HG03025 (cell line): ENCODE data around the gene SNAPC4.
"Not testable (repeated sequence)": the region's sequence is repeated elsewhere in the genome, so short reads cannot be mapped to it uniquely, and the experiment has no call there.

ENCODE experiments used
- ATAC-seq: cut with Tn5 transposase; IDR thresholded peaks from one replicate; pipeline ENCODE4 v1.9.1; 2021; ENCODE audit warnings: mild to moderate bottlenecking, moderate library complexity; ENCODE audit not compliant: unreplicated experiment, low FRiP score

SNAPC4 gene

GRCh38 chr9:136434580-136435169 is 34.7 kb upstream of the SNAPC4 start:
- no peak for ATAC-seq

- ATAC-seq = no peak
These were observed 34.0 kb upstream of the SNAPC4 start for GRCh38 chr9:136433849-136434579.

GRCh38 chr9:136433043-136433715 is 33.2 kb upstream of the SNAPC4 start:
- no peak for ATAC-seq

- ATAC-seq = no peak
These were observed 32.6 kb upstream of the SNAPC4 start for GRCh38 chr9:136432591-136432990.

- no peak for ATAC-seq
These were observed 31.9 kb upstream of the SNAPC4 start for GRCh38 chr9:136431782-136432350.

GRCh38 chr9:136430588-136431234 is 30.7 kb upstream of the SNAPC4 start:
- no peak for ATAC-seq

GRCh38 chr9:136429683-136430491 is 29.9 kb upstream of the SNAPC4 start:
- no peak for ATAC-seq

- ATAC-seq = no peak
These were observed 29.2 kb upstream of the SNAPC4 start for GRCh38 chr9:136429075-136429628.

GRCh38 chr9:136426787-136427186 is 26.8 kb upstream of the SNAPC4 start:
- ATAC-seq = no peak

- not testable (repeated sequence) for ATAC-seq
These were observed 25.4 kb upstream of the SNAPC4 start for GRCh38 chr9:136425367-136425766.

- no peak for ATAC-seq
These were observed 24.9 kb upstream of the SNAPC4 start for GRCh38 chr9:136424750-136425362.

GRCh38 chr9:136423432-136424146 is 23.6 kb upstream of the SNAPC4 start:
- ATAC-seq = no peak

- no peak for ATAC-seq
These were observed 22.9 kb upstream of the SNAPC4 start for GRCh38 chr9:136422876-136423275.

- no peak for ATAC-seq
These were observed 21.8 kb upstream of the SNAPC4 start for GRCh38 chr9:136421791-136422190.

- ATAC-seq = no peak
These were observed 19.1 kb upstream of the SNAPC4 start for GRCh38 chr9:136419092-136419420.

- ATAC-seq = no peak
These were observed 18.5 kb upstream of the SNAPC4 start for GRCh38 chr9:136418182-136419091.

- no peak for ATAC-seq
These were observed 16.9 kb upstream of the SNAPC4 start for GRCh38 chr9:136416914-136417313.

GRCh38 chr9:136416427-136416826 is 16.5 kb upstream of the SNAPC4 start:
- no peak for ATAC-seq
